Measurements from ENCODE around the gene PISD.

GRCh38 chr22:31604137-31604705, 57.8 kb downstream of the PISD start:
- TF ChIP-seq CTCF (IDR thresholded peaks at IDR 0.05) (no peak), POLR2A (IDR thresholded peaks at IDR 0.05) (no peak)

Measured in uterus (tissue), 2 donors.